Psoas muscle (tissue), 8 donors: ENCODE measurements around the gene ABCB4. TPM values are rescaled to one million over a fixed set of nuclear protein-coding genes. Genes with fewer than 3 reads are reported as not detected.

Experiments used
- ATAC-seq, 4 donors: fragments of 200-7000 bp; cut with Tn5 transposase; one replicate each; pipeline ENCODE4 v1.9.1; 2020; ENCODE audit warnings: moderate library complexity in 3 of 4, mild to moderate bottlenecking in 2 of 4
- DNase-seq, 2 donors: peaks; one replicate each; pipeline ENCODE4 v3.0.0-alpha.2; 2020
- H3K27ac ChIP-seq: fragments of 200-600 bp; one replicate; pipeline ENCODE4 v1.8.0; 2022
- H3K27me3 ChIP-seq, 3 donors: fragments of 200-600 bp in 1 of 3; one replicate each; pipeline versions ENCODE4 v1.6.1 to v1.8.0; 2013 to 2022; ENCODE audit warnings: low read length in 2 of 3, mild to moderate bottlenecking in 2 of 3, moderate library complexity in 1 of 3; ENCODE audit not compliant: insufficient read depth in 3 of 3
- H3K36me3 ChIP-seq, 2 donors: fragments of 200-600 bp in 1 of 2; one replicate each; pipeline versions ENCODE4 v1.6.1 to v1.8.0; 2013 to 2022; ENCODE audit warnings: low read depth in 1 of 2, mild to moderate bottlenecking in 1 of 2, moderate library complexity in 1 of 2; ENCODE audit not compliant: insufficient read depth in 1 of 2
- H3K4me1 ChIP-seq: fragments of 200-600 bp; one replicate; pipeline ENCODE4 v1.8.0; 2022
- H3K4me3 ChIP-seq: fragments of 200-600 bp; one replicate; pipeline ENCODE4 v1.8.0; 2022; ENCODE audit warnings: mild to moderate bottlenecking
- H3K9me3 ChIP-seq: fragments of 200-600 bp; one replicate; pipeline ENCODE4 v1.8.0; 2022
- WGBS, 3 donors: extraction: QIAGEN DNeasy Blood & Tissue Kit; methylation state at CpG; one replicate each; pipeline versions ENCODE4 v1.1.6 to v1.1.7; 2013; 5-methylcytosine and 5-hydroxymethylcytosine counted together
- intact Hi-C, 2 donors: fragments of 100-400 bp; cut with DNase I; formaldehyde crosslinking; loops; one replicate each; pipeline versions ENCODE4 v1.11.0 to v1.14.2; 2022
- polyA plus RNA-seq, 3 donors: library from polyadenylated mRNA; stranded (reverse); fragments of 200-250 nt; gene quantifications; one replicate each; pipeline ENCODE4 v1.2.3, GENCODE V29; 2013
- total RNA-seq, 4 donors: library from RNA; stranded (reverse); fragmentation: NEBNext Ultra II Directional in 2 of 4; extraction: Animal tissue kit (Norgen Biotek cat#: 25700) in 2 of 4; gene quantifications; one replicate each; pipeline versions ENCODE4 v1.2.1 to v1.2.4, GENCODE V29; 2021 to 2023
- TF ChIP-seq, protein P1 (sequence below): fragments of 200-600 bp; IDR thresholded peaks from one replicate; pipeline ENCODE4 v1.8.0; 2022; ENCODE audit warnings: antibody characterized with exemption
- donor health status: healthy with polysubstance abuse.
- donor health status: DM: no; HTN: no; CAD: no; lungs with moderate emphysema.
- donor health status: Bipolar disorder and iron deficiency.
- donor health status: healthy.
- donor health status: DM: yes; HTN: yes; CAD: no.
- donor health status: DM: no; HTN: no; CAD: no.
- donor health status: DM: no; HTN: no; CAD: no.
- donor health status: DM: yes; HTN: yes; CAD: no.

The ABCB4 gene
- total and polyA plus RNA-seq, 7 donors: 1.1 to 4.0 (median 2.0) TPM

- TF ChIP-seq, protein P1, sequence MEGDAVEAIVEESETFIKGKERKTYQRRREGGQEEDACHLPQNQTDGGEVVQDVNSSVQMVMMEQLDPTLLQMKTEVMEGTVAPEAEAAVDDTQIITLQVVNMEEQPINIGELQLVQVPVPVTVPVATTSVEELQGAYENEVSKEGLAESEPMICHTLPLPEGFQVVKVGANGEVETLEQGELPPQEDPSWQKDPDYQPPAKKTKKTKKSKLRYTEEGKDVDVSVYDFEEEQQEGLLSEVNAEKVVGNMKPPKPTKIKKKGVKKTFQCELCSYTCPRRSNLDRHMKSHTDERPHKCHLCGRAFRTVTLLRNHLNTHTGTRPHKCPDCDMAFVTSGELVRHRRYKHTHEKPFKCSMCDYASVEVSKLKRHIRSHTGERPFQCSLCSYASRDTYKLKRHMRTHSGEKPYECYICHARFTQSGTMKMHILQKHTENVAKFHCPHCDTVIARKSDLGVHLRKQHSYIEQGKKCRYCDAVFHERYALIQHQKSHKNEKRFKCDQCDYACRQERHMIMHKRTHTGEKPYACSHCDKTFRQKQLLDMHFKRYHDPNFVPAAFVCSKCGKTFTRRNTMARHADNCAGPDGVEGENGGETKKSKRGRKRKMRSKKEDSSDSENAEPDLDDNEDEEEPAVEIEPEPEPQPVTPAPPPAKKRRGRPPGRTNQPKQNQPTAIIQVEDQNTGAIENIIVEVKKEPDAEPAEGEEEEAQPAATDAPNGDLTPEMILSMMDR: no peak
- intact Hi-C loops: no loop called here
Measured at GRCh38 chr7:87452279-87452678, 23.2 kb downstream of the ABCB4 start.

GRCh38 chr7:87451187-87451586 lies 24.3 kb downstream of the ABCB4 start:
- ATAC-seq (no peak), DNase-seq (no peak)
- Histone ChIP-seq H3K9me3 (no peaks in the 10 kb centered on the region), H3K4me3 (no peak overlapping the region), H3K27ac (no peak overlapping the region), H3K4me1 (peaks cover 5% of the 10 kb centered on the region), H3K27me3 (no peaks in the 10 kb centered on the region), H3K36me3 (peaks cover 0 to 15% of the 10 kb centered on the region in 2 donors)
- 90 to 93% (median 92%) methylated on average over 4 of the region's 4 CpGs for WGBS, 3 donors
- intact Hi-C loops: no loop called here
- TF ChIP-seq, protein P1: no peak

More at GRCh38 chr7:87452279-87452678, 23.2 kb downstream of the ABCB4 start:
- 92 to 94% (median 93%) methylated on average over 4 of the region's 4 CpGs for WGBS, 3 donors
- peaks cover 0 to 10% of the 10 kb centered on the region in 2 donors for H3K36me3 ChIP-seq
- H3K9me3 ChIP-seq: no peaks in the 10 kb centered on the region
- H3K27me3 ChIP-seq: no peaks in the 10 kb centered on the region
- DNase-seq: no peak
- H3K4me3 ChIP-seq: no peak overlapping the region
- no peak overlapping the region for H3K27ac ChIP-seq
- H3K4me1 ChIP-seq: peaks cover 9% of the 10 kb centered on the region
- ATAC-seq: no peak

DNA sequence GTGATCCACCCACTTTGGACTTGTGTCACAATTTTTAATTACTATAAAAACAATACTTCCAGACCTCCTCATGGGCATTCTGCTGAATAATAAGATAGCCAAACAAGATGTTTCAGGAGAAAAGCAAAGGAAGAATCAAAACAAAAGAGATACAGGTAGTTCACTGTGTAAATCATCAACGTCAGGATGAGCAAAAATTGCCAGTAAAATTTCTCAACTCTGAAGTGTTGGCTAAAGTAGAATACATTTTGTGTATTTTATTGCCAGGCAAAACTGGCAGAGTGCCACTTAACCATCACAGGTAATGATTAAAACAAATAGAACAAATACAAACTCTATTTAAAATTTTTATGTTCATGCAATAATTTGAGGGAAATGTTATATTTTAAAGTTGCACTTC lies 24.8 kb downstream of the ABCB4 start:
- Histone ChIP-seq H3K9me3 (no peaks in the 10 kb centered on the region), H3K36me3 (peaks cover 0 to 15% of the 10 kb centered on the region in 2 donors), H3K27me3 (no peaks in the 10 kb centered on the region), H3K4me1 (peaks cover 2% of the 10 kb centered on the region), H3K27ac (no peak overlapping the region), H3K4me3 (no peak overlapping the region)
- DNase-seq: no peak
- TF ChIP-seq, protein P1: no peak
- 68 to 80% (median 74%) methylated on average over 1 of the region's 1 CpG for WGBS, 3 donors
- ATAC-seq: no peak
- intact Hi-C loops: no loop called here

DNA sequence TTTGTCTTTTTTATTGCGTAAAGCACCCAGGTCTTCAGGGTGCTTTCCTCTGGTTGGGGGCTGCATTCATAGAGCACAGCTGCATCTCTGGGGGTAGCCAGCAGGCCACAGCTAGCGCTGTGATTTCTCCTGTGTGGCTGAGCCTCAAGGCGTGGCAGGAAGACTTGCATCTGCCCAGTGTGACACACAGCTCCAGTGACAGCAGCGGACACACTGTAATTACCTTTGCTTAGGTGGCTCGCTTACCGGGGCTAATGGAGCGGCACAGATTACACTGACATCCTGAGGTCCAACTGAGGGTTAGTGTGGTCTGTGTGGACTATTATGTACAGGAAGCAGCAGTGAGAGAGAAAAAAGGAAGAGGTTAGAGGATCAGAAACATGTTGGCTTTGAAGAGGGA lies 27.1 kb downstream of the ABCB4 start:
- intact Hi-C loops: no loop called here
- 65 to 75% (median 67%) methylated on average over 7 of the region's 7 CpGs for WGBS, 3 donors
- TF ChIP-seq, protein P1: no peak

DNA sequence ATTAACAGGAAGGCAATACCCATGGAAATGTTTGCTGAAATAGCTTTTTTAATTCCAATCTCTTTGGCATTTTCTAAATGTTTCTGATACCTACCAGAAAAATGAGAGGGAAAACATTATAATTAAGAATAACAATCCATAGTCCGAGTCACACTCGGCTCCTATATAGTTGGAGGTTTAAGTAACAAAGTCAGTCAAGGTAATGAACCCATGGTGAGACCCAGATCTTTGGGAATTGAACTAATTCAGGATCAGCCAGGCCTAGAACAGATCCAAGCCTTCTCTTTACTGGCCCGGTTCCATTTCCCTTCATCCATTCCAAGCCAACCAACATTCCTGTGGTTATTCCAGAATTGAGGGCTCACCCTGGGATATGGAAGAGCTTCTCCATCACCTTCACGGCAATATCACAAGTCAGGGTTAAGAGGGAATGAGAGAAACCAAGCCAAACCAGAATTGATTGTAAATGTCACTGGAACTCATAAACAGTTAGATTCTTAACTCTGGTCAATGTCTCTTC lies 28.3 kb downstream of the ABCB4 start:
- Histone ChIP-seq H3K27ac (no peak overlapping the region), H3K9me3 (no peaks in the 10 kb centered on the region), H3K4me3 (no peak overlapping the region), H3K4me1 (no peaks in the 10 kb centered on the region), H3K36me3 (peaks cover 0 to 15% of the 10 kb centered on the region in 2 donors), H3K27me3 (no peaks in the 10 kb centered on the region)
- TF ChIP-seq, protein P1: no peak
- 70 to 83% (median 81%) methylated on average over 4 of the region's 4 CpGs for WGBS, 3 donors
- no peak for DNase-seq
- ATAC-seq: no peak
- intact Hi-C loops: no loop called here

More for the DNA sequence above, 27.1 kb downstream of the ABCB4 start:
- Histone ChIP-seq H3K4me3 (no peak overlapping the region), H3K4me1 (no peaks in the 10 kb centered on the region), H3K9me3 (no peaks in the 10 kb centered on the region), H3K27ac (no peak overlapping the region), H3K36me3 (peaks cover 0 to 15% of the 10 kb centered on the region in 2 donors), H3K27me3 (no peaks in the 10 kb centered on the region)
- DNase-seq (no peak), ATAC-seq (no peak)
